NB4 (cell line): Measurements from ENCODE around the gene BCL3.

Source experiments
- CTCF ChIP-seq: IDR thresholded peaks from one replicate; pipeline ENCODE4 v1.5.1; 2012; ENCODE audit warnings: low read depth, low read length
- MYC ChIP-seq: IDR thresholded peaks from 2 replicates; pipeline ENCODE4 v1.6.1; 2011; ENCODE audit warnings: low read depth, low read length
- POLR2A ChIP-seq: IDR thresholded peaks from 2 replicates; pipeline ENCODE4 v1.6.1; 2011; ENCODE audit warnings: mild to moderate bottlenecking; ENCODE audit not compliant: insufficient read length; ENCODE audit errors: extremely low read depth

DNA sequence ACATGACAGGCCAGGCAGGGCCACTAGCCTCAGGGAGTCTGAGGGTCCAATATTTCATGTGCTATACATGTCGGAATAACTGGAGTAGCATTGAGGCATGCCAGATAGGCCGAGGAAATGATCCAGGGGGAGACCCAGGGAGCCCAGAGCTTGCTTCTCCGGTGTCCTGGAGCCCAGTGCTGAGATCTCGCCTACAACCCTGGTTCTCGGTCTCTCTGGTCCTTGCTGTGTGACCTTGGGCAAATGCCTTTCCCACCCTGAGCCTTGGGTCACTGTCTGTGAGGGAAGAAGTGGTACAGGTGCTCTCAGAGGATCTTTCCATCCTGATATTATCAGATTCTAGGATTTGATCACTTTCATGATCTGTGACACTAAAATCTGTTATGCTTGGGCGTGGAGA lies 40.5 kb downstream of the BCL3 start:
- TF ChIP-seq CTCF (no peak), MYC (no peak), POLR2A (no peak)
